A673 (cell line): Measurements from ENCODE around the gene MX2. TPM values are rescaled to one million over a fixed set of nuclear protein-coding genes. Genes with fewer than 3 reads are reported as not detected.

Experiments
- BruUV-seq: library from RNA; stranded (reverse); fragments of 400-500 nt; replicated peaks from 2 replicates; lab custom pipeline; 2021; lab: Mats Ljungman, UMichigan
- CTCF ChIA-PET: fragments of 300-600 bp; sonication (Branson Sonifier 250); formaldehyde crosslinking; loops from one replicate; lab custom pipeline; 2022; ENCODE audit warnings: antibody characterized with exemption; lab: Charles Lee
- POLR2A ChIA-PET: fragments of 300-600 bp; sonication (Branson Sonifier 250); formaldehyde crosslinking; loops from one replicate; lab custom pipeline; 2022; ENCODE audit warnings: antibody characterized with exemption; ENCODE audit not compliant: low non-redundant PET; lab: Charles Lee
- DNase-seq: peaks from one replicate; pipeline ENCODE4 v3.0.0-alpha.2; 2015; ENCODE audit warnings: low spot score
- H3K27ac ChIP-seq: fragments of 200-600 bp; sonication (generic); 2 replicates; pipeline ENCODE4 v1.5.1; 2016; ENCODE audit warnings: mixed run types, low read depth, mild to moderate bottlenecking, mixed read lengths, antibody characterized with exemption, low read length; ENCODE audit not compliant: poor library complexity, severe bottlenecking
- H3K27me3 ChIP-seq: fragments of 200-600 bp; sonication (generic); replicated peaks from 2 replicates; pipeline ENCODE4 v1.6.1; 2017; ENCODE audit warnings: mixed run types, low read depth, mild to moderate bottlenecking, mixed read lengths, antibody characterized with exemption, low read length; ENCODE audit not compliant: insufficient read depth, poor library complexity
- H3K36me3 ChIP-seq: fragments of 200-600 bp; sonication (generic); 2 replicates; pipeline ENCODE4 v1.6.1; 2016; ENCODE audit warnings: mixed run types, mild to moderate bottlenecking, mixed read lengths, antibody characterized with exemption, low read length; ENCODE audit not compliant: insufficient read depth, poor library complexity, severe bottlenecking
- H3K4me1 ChIP-seq: fragments of 200-600 bp; sonication (generic); 2 replicates; pipeline ENCODE4 v1.6.1; 2017; ENCODE audit warnings: mixed run types, mild to moderate bottlenecking, mixed read lengths, antibody characterized with exemption, low read length; ENCODE audit not compliant: insufficient read depth, poor library complexity, severe bottlenecking
- H3K4me3 ChIP-seq: fragments of 200-600 bp; sonication (generic); 2 replicates; pipeline ENCODE4 v1.5.1; 2016; ENCODE audit warnings: low read depth, mixed run types, mild to moderate bottlenecking, mixed read lengths, low read length; ENCODE audit not compliant: poor library complexity, severe bottlenecking
- H3K9me3 ChIP-seq: fragments of 200-600 bp; sonication (generic); 2 replicates; pipeline ENCODE4 v1.6.1; 2016; ENCODE audit warnings: mixed run types, low read depth, mild to moderate bottlenecking, mixed read lengths, antibody characterized with exemption, low read length; ENCODE audit not compliant: poor library complexity, severe bottlenecking
- EZH2 ChIP-seq: fragments of 200-600 bp; sonication (generic); IDR thresholded peaks from 2 replicates; pipeline ENCODE4 v1.6.1; 2017; ENCODE audit warnings: borderline replicate concordance, low read depth, mild to moderate bottlenecking, mixed read lengths, antibody characterized with exemption, low read length; ENCODE audit not compliant: poor library complexity, severe bottlenecking
- intact Hi-C: fragments of 100-400 bp; cut with micrococcal nuclease; formaldehyde crosslinking; loops from one replicate; pipeline ENCODE4 v1.10.0; 2022; ENCODE audit not compliant: unreplicated experiment
- total RNA-seq: library from RNA; stranded (reverse); gene quantifications from 2 replicates; pipeline ENCODE4 v1.2.3, GENCODE V29; 2021
- TF ChIP-seq, protein P1 (sequence below): fragments of 300-800, 200-600 bp; sonication (generic); conservative IDR thresholded peaks from 2 replicates; pipeline ENCODE4 v1.5.1; 2017; ENCODE audit warnings: low read depth, mild to moderate bottlenecking, antibody characterized with exemption, low read length, moderate library complexity, mixed read lengths

The MX2 gene
- total RNA-seq, 1 experiment from 2014 or later: not detected

DNA sequence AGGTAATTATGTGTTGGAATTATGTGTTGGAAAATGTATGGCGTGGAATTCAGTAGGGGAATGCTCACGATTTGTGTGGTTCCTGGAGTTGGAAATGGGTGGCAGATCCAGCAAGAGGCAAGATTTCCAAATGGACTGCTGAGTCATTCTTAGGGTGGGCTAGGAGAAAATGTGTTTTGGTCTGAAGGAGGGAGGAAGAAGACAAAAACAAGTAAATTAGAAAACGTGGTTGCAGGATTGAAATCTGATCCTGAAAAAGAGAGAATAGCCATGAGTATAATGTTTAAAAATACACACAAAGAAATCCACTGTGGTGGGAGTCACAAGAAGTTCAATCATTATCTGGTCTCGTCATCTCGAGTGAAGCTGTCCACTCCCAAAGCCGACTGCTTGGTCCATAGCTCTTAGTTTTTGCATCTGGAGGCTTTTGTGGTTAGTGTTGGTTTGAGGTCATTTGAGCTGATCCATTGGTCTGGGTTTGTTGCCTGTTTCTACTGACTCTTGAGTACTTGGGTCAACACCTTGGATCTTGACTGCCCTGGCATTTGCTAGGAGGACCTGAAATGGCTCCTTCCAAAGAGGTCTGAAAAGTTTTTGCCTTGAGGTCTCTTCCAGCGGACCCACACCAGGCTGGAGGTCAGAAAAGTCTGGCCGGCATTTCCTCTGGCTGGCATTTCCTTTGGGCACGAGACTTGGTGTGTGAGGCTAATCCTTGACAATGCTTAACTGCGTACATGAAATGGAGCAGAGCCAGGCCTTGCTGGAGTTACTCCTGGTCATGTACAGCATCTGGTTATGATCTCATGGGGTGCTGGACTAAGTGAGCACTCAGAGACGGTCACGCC is 9.2 kb downstream of the MX2 start:
- ChIA-PET CTCF (no interaction called here), POLR2A (no interaction called here)
- no TSS peak for BruUV-seq
- no peak for DNase-seq
- H3K4me1 ChIP-seq: no peaks in the 10 kb centered on the region
- no peaks in the 10 kb centered on the region for H3K27me3 ChIP-seq
- no peaks in the 10 kb centered on the region for H3K36me3 ChIP-seq
- TF ChIP-seq, protein P1, sequence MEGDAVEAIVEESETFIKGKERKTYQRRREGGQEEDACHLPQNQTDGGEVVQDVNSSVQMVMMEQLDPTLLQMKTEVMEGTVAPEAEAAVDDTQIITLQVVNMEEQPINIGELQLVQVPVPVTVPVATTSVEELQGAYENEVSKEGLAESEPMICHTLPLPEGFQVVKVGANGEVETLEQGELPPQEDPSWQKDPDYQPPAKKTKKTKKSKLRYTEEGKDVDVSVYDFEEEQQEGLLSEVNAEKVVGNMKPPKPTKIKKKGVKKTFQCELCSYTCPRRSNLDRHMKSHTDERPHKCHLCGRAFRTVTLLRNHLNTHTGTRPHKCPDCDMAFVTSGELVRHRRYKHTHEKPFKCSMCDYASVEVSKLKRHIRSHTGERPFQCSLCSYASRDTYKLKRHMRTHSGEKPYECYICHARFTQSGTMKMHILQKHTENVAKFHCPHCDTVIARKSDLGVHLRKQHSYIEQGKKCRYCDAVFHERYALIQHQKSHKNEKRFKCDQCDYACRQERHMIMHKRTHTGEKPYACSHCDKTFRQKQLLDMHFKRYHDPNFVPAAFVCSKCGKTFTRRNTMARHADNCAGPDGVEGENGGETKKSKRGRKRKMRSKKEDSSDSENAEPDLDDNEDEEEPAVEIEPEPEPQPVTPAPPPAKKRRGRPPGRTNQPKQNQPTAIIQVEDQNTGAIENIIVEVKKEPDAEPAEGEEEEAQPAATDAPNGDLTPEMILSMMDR: no peak
- intact Hi-C loops: no loop called here
- no peak overlapping the region for H3K4me3 ChIP-seq
- no peak overlapping the region for H3K27ac ChIP-seq
- H3K9me3 ChIP-seq: no peaks in the 10 kb centered on the region

DNA sequence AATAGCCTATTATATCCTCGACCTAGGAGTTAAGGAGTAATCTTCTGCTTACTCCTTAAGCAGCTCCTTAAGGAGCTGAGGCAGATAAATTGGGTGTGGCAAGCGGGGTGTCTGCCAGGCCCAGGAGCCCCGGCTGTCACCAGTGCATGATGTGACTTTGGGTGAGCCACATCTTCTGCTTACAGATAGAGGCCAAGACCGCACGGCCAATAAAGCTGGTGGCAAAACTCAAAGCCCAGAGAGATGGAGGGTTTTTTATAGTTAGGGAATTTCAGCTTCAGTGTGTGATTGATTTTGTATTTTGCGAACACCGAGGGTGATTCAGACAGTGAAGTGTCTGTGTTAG is 9.8 kb downstream of the MX2 start:
- Histone ChIP-seq H3K9me3 (no peaks in the 10 kb centered on the region), H3K27me3 (no peaks in the 10 kb centered on the region), H3K4me3 (no peak overlapping the region), H3K4me1 (no peaks in the 10 kb centered on the region), H3K27ac (no peak overlapping the region), H3K36me3 (no peaks in the 10 kb centered on the region)
- POLR2A ChIA-PET: no interaction called here
- intact Hi-C loops: no loop called here
- no peak for DNase-seq
- BruUV-seq: no TSS peak
- CTCF ChIA-PET: no interaction called here
- TF ChIP-seq EZH2: no peak
- TF ChIP-seq, protein P1: no peak

DNA sequence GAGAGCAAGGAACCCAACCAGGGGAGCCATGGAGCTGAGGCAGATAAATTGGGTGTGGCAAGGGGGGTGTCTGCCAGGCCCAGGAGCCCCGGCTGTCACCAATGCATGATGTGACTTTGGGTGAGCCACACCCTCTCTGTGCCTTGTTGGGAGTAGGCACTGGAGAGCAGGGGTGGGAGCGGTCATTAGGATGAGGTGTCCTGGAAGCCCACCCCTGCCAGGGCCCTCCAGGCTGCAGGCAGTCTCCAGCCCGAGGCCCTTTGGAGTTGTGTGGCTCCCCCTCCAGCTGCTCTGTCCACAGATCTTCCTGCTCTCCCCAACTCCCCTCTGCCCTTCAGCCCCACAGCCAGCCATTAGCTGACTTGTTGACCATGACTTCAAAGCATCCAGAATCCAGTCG is 11.4 kb downstream of the MX2 start:
- intact Hi-C loops: no loop called here
- ChIA-PET POLR2A (no interaction called here), CTCF (no interaction called here)
- H3K9me3 ChIP-seq: no peaks in the 10 kb centered on the region
- DNase-seq: no peak
- TF ChIP-seq EZH2: no peak
- TF ChIP-seq, protein P1: no peak
- H3K4me3 ChIP-seq: no peak overlapping the region
- H3K27me3 ChIP-seq: no peaks in the 10 kb centered on the region
- no peaks in the 10 kb centered on the region for H3K4me1 ChIP-seq
- no peak overlapping the region for H3K27ac ChIP-seq
- no peaks in the 10 kb centered on the region for H3K36me3 ChIP-seq
- BruUV-seq: no TSS peak
